Retinal pigment epithelial cell (primary cell): ENCODE data around the gene NRP1.

Experiments
- DNase-seq: peaks from one replicate; pipeline ENCODE4 v3.0.0-alpha.2; 2010; ENCODE audit warnings: low read depth
- H3K4me3 ChIP-seq: 2 replicates; pipeline ENCODE4 v1.5.1; 2011; ENCODE audit warnings: mild to moderate bottlenecking, low read length, control low read depth, moderate library complexity
- CTCF ChIP-seq: conservative IDR thresholded peaks from 2 replicates; pipeline ENCODE4 v1.5.1; 2011; ENCODE audit warnings: low read depth, low read length, control low read depth, inconsistent platforms

Gene NRP1

GRCh38 chr10:33274096-33274785 lies 60.2 kb downstream of the NRP1 start:
- peak; percentile 41 for DNase-seq
- no peak for TF ChIP-seq CTCF

GRCh38 chr10:33273295-33274002 lies 61.0 kb downstream of the NRP1 start:
- peak overlapping the region; percentile 35 for H3K4me3 ChIP-seq
- TF ChIP-seq CTCF, result peak; percentile 16
- peak; percentile 88 for DNase-seq

More at GRCh38 chr10:33274096-33274785, 60.2 kb downstream of the NRP1 start:
- H3K4me3 ChIP-seq, result no peak overlapping the region

DNA sequence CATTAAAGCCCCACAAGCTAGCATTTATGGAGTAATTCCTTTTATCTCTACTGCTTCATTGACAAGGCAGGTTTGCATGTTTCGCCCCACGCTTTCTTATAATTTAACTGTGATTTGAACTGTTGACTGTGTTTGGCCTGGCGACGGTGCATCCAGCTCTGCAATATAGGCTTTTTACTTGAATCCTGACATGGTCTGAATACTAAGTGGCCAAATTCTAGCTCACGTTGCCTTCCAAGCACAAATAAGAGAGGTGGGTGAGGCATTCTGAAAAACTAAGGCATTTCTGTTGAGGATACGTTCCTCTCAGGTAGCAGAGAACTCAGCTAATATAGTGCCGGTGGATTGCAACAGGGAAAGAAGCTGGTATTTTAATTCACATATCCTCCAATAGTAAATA lies 61.8 kb downstream of the NRP1 start:
- no peak overlapping the region for H3K4me3 ChIP-seq
- TF ChIP-seq CTCF, result no peak
- no peak for DNase-seq

- no peak overlapping the region for H3K4me3 ChIP-seq
- TF ChIP-seq CTCF, result no peak
These were observed 62.4 kb downstream of the NRP1 start for GRCh38 chr10:33271969-33272583.

DNA sequence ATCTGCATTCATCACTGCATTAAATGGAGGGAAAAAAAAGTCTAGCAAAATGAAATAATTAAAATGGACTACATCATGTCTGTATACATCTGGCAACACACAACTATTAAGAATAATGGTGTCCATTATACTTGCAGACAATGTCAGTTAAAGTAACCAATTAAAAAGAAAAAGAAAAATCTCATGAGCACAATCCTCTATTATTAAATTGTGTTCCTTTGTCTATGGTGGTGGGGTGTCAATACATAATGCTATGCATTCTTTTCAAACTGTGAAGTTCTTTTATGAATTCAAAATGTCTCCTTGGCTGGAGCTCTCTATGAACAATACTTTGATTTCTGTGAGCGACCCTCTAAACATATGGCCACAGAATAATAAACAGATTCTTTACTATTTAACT lies 63.5 kb downstream of the NRP1 start:
- DNase-seq, result no peak
- H3K4me3 ChIP-seq, result no peak overlapping the region
- no peak for TF ChIP-seq CTCF

More at GRCh38 chr10:33271969-33272583, 62.4 kb downstream of the NRP1 start:
- no peak for DNase-seq

DNA sequence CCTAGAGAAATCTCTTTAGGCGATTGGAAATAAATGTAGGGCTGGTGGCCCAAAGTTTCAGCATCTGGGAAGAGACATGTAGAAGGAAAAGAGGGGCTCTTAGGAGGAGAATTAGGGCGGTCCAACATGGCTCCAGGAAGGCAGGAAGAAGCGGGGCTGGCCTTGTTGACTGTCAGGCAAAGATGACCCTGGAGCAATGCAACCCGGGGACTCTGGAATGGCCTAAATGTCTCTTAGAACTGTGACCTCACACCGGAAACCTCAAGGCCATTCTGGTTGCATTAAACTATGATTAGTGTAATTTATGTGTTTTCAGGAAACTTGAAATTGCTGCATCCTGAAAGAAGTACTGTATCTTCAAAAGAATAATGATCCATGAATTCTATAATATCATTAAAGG lies 66.8 kb downstream of the NRP1 start:
- no peak for TF ChIP-seq CTCF
- DNase-seq, result no peak
- no peak overlapping the region for H3K4me3 ChIP-seq
